HG03025 (cell line): ENCODE measurements around the gene COASY.
"Not testable (repeated sequence)": the region's sequence is repeated elsewhere in the genome, so short reads cannot be mapped to it uniquely, and the experiment has no call there.

Source experiments
- ATAC-seq: cut with Tn5 transposase; IDR thresholded peaks from one replicate; pipeline ENCODE4 v1.9.1; 2021; ENCODE audit warnings: mild to moderate bottlenecking, moderate library complexity; ENCODE audit not compliant: unreplicated experiment, low FRiP score

The COASY gene

GRCh38 chr17:42552736-42553135, 9.2 kb upstream of the COASY start, which contains the start of gene HSD17B1:
Gene HSD17B1, plus strand, starts transcription at chr17:42552923. Its CDS starts 11 bp downstream, at chr17:42552934.
- not testable (repeated sequence) for ATAC-seq

DNA sequence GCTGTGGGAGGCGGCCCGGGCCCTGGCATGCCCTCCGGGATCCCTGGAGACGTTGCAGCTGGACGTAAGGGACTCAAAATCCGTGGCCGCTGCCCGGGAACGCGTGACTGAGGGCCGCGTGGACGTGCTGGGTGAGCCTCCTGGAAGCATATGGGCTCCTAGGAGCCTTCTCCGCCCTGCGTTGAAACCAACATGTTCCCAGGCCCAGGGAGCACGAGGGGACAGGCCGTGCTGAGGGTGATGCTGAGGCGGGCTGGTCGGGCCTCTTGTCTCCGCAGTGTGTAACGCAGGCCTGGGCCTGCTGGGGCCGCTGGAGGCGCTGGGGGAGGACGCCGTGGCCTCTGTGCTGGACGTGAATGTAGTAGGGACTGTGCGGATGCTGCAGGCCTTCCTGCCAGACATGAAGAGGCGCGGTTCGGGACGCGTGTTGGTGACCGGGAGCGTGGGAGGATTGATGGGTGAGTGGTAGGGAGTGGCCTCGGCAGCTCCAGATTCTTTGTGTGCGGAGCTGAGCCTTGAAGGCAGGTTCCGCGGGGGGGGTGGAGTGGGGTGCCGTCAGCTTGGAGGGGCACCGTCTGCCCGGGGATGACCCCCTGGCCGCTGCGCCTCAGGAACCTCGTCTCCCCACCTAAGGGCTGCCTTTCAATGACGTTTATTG, 8.7 kb upstream of the COASY start:
- ATAC-seq = no peak

DNA sequence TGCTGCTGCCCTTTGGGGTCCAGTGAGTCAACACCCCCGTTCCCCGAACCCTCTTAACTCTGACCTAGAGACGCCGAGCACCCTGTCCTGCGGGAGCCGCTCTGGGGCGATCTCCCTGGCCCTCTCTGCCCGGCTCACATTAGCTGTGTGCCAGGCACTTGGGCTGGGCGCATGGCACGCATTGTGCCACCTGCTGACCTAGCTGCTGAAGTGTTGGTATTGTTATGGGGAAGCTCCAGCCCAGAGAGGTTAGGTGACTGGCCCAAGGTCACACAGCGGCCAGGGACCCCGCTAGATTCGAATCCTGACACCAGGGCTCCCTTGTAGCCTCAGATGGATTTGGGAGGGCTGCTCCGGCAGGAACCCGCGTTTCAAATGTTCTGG, 8.1 kb upstream of the COASY start:
- no peak for ATAC-seq

- peak; percentile 47 for ATAC-seq
Measured at GRCh38 chr17:42554250-42555121, 7.5 kb upstream of the COASY start.

GRCh38 chr17:42555122-42555622, 6.8 kb upstream of the COASY start:
- no peak for ATAC-seq

- not testable (repeated sequence) for ATAC-seq
Measured at GRCh38 chr17:42555961-42556617, 5.9 kb upstream of the COASY start.

GRCh38 chr17:42559075-42559474, 2.9 kb upstream of the COASY start:
- no peak for ATAC-seq

DNA sequence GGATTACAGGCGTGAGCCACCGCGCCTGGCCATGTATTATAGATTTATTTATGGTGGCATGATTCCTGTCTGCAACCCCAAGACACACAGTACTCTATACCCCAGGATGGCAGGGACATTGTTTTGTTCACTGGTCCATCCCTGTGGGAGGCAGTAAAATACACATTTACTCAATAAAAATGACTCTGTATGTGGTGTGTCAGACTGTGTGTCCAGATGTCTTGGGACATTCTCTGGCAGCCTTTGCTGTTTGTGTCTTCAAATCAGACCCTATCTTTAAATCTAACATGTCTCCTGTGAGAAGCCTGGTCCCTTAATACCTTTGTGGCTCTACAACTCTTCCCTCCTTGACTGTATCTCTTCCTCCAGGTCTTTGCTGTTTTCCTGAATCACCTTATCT, 1.7 kb upstream of the COASY start:
- ATAC-seq = no peak

DNA sequence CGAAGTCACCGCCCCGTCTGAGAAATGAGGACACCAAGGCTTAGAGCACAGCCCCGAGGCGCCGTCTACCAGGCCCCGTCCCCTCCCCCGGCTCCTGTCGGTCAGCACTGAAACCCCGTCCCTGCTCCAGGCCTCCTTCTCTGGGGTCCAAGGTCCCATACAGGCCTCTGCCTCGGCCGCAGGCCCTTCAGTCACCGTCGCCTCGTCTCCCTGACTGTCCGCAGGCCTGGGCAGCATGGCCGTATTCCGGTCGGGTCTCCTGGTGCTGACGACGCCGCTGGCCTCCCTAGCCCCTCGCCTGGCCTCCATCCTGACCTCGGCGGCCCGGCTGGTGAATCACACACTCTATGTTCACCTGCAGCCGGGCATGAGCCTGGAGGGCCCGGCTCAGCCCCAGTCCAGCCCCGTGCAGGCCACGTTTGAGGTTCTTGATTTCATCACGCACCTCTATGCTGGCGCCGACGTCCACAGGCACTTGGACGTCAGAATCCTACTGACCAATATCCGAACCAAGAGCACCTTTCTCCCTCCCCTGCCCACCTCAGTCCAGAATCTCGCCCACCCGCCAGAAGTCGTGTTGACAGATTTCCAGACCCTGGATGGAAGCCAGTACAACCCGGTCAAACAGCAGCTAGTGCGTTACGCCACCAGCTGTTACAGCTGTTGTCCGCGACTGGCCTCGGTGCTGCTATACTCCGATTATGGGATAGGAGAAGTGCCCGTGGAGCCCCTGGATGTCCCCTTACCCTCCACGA, 617 bp downstream of the COASY start:
- ATAC-seq = no peak

DNA sequence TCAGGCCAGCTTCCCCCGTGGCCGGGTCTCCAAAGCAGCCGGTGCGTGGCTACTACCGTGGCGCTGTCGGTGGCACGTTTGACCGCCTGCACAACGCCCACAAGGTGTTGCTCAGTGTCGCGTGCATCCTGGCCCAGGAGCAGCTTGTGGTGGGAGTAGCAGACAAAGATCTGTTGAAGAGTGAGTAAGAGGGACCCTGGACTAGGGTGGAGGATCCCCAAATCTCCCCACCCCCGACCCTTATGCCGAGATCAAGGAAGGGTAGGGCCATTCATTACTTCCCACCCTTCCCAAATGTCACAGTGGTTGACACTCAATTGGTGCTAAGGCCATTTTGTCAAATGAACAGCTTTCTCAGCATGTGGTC, 1.2 kb downstream of the COASY start:
- no peak for ATAC-seq

DNA sequence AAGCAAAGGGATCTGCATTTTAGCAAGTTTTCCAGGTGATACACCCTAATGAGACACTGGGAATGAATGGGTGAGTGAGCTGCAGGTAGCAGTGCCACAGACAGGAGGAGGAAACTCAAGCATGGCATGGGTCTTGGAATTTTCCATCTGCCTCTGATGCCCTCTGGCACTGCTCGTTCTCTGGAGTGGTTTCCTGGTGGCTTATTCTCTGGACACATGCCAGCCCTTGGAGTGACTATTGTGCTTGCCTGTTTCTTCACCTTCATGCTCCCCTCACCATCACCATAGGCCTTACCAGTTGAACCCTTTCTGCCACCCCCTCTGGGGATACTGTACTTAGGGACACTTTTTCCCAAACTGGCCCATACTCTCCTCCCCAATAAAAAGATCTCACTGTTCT, 1.6 kb downstream of the COASY start:
- ATAC-seq = no peak

DNA sequence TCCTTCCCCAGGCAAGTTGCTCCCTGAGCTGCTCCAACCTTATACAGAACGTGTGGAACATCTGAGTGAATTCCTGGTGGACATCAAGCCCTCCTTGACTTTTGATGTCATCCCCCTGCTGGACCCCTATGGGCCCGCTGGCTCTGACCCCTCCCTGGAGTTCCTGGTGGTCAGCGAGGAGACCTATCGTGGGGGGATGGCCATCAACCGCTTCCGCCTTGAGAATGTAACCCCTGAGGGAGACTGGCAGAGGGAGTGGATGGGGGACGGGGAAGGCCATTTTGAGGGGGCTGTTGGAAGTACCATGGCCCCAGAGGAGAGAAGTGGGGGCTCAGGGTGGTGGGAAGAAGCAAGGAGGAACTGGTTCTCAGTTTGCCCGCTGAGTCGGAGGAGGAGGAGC, 2.0 kb downstream of the COASY start:
- no peak for ATAC-seq

DNA sequence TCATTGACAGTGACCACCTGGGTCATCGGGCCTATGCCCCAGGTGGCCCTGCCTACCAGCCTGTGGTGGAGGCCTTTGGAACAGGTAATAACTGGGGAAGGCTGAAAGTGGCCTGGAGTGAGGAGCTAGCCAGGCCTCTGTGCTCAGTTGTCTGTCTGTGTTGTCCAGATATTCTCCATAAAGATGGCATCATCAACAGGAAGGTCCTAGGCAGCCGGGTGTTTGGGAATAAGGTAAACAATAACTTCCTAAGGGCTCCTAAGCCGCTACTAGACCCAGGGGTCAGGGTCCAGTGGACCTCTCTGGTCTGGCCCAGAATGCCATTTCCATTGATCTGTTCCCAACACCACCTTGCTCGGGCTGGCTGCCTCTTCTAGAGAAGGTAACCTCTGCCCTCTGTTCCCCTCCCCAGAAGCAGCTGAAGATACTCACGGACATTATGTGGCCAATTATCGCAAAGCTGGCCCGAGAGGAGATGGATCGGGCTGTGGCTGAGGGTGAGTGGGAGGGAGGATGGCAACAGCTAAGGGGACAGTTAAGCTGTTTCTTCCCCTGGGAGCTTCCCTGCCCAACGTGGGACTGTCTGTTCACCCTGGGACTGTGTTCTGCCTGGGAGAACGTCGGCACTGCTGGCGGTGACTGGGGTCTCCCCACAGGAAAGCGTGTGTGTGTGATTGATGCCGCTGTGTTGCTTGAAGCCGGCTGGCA, 3.0 kb downstream of the COASY start:
- no peak for ATAC-seq

DNA sequence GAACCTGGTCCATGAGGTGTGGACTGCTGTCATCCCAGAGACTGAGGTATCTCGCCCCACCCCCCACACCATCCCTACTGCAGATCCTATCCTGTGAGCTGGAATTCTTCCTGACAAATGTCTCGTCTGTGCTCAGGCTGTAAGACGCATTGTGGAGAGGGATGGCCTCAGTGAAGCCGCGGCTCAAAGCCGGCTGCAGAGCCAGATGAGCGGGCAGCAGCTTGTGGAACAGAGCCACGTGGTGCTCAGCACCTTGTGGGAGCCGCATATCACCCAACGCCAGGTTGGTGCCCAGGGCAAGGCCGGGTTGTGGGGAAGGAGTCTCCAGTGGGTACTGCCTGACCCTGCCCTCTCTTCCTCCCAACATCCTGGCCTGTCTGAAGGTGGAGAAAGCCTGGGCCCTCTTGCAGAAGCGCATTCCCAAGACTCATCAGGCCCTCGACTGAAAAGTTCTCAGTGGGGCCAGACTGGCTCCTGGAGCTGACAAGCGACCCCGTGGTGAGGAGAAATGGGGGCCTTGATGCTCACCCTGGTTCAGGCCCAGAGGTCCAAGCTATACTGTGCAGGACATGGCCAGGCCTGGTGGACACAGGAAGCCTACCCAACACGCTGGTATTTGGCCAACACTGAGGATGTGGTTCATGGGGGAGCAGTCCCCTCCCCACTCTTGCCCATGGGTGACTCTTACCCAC, 3.7 kb downstream of the COASY start:
- no peak for ATAC-seq

GRCh38 chr17:42566215-42566882, 4.4 kb downstream of the COASY start:
- ATAC-seq = no peak

DNA sequence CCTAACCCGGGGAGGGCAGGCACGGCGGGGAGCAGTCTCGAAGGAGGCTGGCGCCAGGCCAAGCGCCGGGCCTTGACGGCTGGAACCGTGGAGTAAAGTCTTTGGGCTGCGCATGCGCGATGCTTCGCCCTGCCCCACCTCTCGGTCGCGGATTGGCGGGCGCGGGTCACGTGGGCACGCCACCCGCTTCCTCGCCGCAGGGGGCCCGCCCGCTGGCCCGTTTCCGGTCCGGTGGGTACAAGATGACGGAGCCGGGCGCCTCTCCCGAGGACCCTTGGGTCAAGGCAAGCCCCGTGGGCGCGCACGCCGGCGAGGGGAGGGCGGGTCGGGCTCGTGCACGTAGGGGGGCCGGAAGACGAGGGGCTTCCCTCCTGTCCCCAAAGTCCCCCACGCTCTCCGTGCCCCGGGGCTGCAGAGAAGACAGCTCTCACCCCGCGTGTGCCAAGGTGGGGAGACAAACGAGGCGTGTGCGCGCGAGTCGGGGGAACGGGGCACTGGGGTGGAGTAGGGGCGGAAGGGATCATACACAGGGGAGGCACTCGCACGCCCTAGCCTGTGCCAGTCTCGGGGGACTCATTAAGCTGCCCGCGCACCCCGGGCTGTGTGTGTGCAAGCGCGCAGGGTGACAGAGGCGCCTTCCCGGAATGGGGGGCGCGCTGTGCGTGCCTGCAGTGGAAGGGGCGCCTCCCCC, 5.1 kb downstream of the COASY start, which contains the start of gene MLX:
MLX (plus strand) TSS at position 218 of the 691 bp plus-strand sequence; CDS start at position 243, 25 bp downstream.
- peak; percentile 51 for ATAC-seq

DNA sequence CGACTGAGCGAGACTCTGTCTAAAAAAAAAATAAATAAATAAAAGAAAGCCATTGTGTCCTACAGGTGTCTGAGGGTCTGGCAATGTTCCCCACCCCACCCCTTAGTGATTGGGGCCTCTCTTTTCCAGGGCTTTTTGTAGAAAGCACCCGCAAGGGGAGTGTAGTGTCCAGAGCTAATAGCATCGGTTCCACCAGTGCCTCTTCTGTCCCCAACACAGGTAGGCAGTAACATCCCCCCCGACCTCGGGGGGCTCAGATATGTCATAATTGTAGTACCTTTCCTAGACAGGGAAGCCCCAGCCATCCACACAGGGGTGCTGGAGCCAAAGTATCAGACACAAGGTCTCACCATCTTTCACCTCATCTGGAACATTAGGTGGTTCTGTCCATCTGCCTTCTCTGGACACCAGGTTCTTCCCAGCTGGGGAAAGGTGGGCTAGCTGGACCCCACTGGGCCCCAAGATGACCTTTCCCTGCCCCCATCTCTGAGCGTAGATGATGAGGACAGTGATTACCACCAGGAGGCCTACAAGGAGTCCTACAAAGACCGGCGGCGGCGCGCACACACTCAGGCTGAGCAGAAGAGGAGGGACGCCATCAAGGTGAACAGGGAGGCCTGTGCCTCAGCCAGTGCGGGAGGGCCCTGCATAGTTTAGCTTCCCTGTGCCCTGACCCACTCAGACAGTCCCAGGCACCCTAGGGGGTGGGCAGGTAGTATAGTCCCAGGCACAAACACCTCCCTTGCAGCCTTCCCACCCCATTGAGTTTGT, 6.6 kb downstream of the COASY start:
- no peak for ATAC-seq
